Lower lobe of right lung (tissue), 2 donors: ENCODE results near the gene JAKMIP2. TPM values are rescaled to one million over a fixed set of nuclear protein-coding genes. Genes with fewer than 3 reads are reported as not detected.

Experiments used
- ATAC-seq, 2 donors: fragments of 200-7000 bp; cut with Tn5 transposase; one replicate each; pipeline ENCODE4 v1.9.1; 2020 to 2022; ENCODE audit warnings: mild to moderate bottlenecking in 2 of 2, moderate library complexity in 2 of 2
- DNase-seq: peaks from one replicate; pipeline ENCODE4 v3.0.0-alpha.2; 2020
- H3K27ac ChIP-seq: fragments of 200-600 bp; one replicate; pipeline ENCODE4 v1.8.0; 2022
- H3K27me3 ChIP-seq: fragments of 200-600 bp; one replicate; pipeline ENCODE4 v1.8.0; 2022; ENCODE audit warnings: low read depth
- H3K36me3 ChIP-seq: fragments of 200-600 bp; one replicate; pipeline ENCODE4 v1.8.0; 2022; ENCODE audit warnings: mild to moderate bottlenecking
- H3K4me1 ChIP-seq: fragments of 200-600 bp; one replicate; pipeline ENCODE4 v1.8.0; 2022
- H3K4me3 ChIP-seq: fragments of 200-600 bp; one replicate; pipeline ENCODE4 v1.8.0; 2022; ENCODE audit warnings: mild to moderate bottlenecking
- H3K9me3 ChIP-seq: fragments of 200-600 bp; one replicate; pipeline ENCODE4 v1.8.0; 2022
- intact Hi-C: fragments of 100-400 bp; cut with DNase I; formaldehyde crosslinking; loops from one replicate; pipeline ENCODE4 v1.11.0; 2022
- total RNA-seq: library from RNA; stranded (reverse); fragmentation: NEBNext Ultra II Directional; extraction: Animal tissue kit (Norgen Biotek cat#: 25700); gene quantifications from one replicate; pipeline ENCODE4 v1.2.1, GENCODE V29; 2021
- TF ChIP-seq, protein P1 (sequence below): fragments of 200-600 bp; IDR thresholded peaks from one replicate; pipeline ENCODE4 v1.8.0; 2022; ENCODE audit warnings: antibody characterized with exemption, mild to moderate bottlenecking
- donor health status: DM: no; HTN: yes; CAD: no; lungs with severe emphysema.

JAKMIP2 gene
- total RNA-seq, 1 donor from 2014 or later: 8.3 TPM

DNA sequence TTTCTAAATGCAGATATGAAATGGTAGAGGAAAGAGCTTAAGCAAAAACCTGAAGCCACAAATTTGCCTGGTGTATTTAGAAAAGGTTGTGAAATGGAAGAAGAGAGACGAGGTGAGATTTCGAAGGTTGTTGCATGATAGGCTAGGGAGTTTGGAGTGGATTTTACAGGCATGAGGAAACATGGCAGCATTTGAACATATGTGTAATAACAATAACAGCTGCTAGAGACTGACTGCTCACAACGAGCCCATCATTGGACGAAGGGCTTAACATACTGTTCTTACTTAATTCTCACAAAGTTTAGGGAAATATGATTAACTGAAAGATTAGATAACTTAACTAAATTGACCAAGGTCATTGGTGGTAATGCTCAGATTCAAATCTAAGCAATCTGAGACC is 108.1 kb downstream of the JAKMIP2 start:
- Histone ChIP-seq H3K9me3 (no peaks in the 10 kb centered on the region), H3K27ac (no peak overlapping the region), H3K27me3 (no peaks in the 10 kb centered on the region), H3K4me3 (no peak overlapping the region), H3K36me3 (no peaks in the 10 kb centered on the region), H3K4me1 (no peaks in the 10 kb centered on the region)
- TF ChIP-seq, protein P1, sequence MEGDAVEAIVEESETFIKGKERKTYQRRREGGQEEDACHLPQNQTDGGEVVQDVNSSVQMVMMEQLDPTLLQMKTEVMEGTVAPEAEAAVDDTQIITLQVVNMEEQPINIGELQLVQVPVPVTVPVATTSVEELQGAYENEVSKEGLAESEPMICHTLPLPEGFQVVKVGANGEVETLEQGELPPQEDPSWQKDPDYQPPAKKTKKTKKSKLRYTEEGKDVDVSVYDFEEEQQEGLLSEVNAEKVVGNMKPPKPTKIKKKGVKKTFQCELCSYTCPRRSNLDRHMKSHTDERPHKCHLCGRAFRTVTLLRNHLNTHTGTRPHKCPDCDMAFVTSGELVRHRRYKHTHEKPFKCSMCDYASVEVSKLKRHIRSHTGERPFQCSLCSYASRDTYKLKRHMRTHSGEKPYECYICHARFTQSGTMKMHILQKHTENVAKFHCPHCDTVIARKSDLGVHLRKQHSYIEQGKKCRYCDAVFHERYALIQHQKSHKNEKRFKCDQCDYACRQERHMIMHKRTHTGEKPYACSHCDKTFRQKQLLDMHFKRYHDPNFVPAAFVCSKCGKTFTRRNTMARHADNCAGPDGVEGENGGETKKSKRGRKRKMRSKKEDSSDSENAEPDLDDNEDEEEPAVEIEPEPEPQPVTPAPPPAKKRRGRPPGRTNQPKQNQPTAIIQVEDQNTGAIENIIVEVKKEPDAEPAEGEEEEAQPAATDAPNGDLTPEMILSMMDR: no peak
- intact Hi-C loops: no loop called here
- DNase-seq: no peak
- no peak for ATAC-seq

DNA sequence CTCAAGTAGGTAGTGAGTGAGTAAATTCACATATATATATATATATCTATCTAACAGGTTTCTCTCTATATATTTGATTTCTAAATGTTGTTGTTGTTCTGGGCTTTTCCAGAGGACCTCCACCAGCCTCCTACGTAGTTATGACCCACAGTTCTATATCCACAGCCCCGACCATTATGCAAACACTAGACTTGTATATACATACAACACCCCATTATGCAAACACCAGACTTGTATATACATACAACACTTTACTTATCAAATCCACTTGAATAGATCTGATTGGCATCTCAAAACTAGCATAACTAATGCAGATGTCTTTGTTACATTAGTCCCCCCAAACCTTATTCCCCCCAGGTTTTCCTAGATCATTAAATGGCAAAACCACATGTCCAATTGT is 108.7 kb downstream of the JAKMIP2 start:
- intact Hi-C loops: no loop called here
- ATAC-seq (no peak), DNase-seq (no peak)

DNA sequence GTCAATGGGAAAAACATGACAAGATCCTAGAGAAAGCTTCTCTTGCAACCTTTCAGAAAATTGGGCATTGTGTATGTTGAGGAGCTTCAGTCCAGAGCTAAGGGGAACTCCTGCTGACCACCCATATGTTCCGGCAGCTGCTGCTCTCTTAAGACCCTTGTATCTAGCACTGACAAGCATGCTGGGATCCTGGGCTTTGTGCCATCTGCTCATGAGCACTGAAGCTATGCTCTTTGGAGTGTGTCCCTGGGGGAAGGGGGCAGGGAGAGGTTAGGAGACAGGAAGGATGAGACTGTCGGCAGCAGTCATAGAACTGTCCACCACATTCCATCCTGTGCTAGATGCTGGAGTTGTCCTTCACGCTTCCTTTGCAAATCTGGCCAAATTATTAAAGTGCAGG is 109.3 kb downstream of the JAKMIP2 start:
- no peaks in the 10 kb centered on the region for H3K36me3 ChIP-seq
- H3K27ac ChIP-seq: no peak overlapping the region
- no peak overlapping the region for H3K4me3 ChIP-seq
- H3K4me1 ChIP-seq: no peaks in the 10 kb centered on the region
- TF ChIP-seq, protein P1: no peak
- DNase-seq (no peak), ATAC-seq (no peak)
- no peaks in the 10 kb centered on the region for H3K9me3 ChIP-seq
- H3K27me3 ChIP-seq: no peaks in the 10 kb centered on the region
- intact Hi-C loops: no loop called here

More for the DNA sequence above, 108.7 kb downstream of the JAKMIP2 start:
- Histone ChIP-seq H3K27me3 (no peaks in the 10 kb centered on the region), H3K36me3 (no peaks in the 10 kb centered on the region), H3K27ac (no peak overlapping the region), H3K4me1 (no peaks in the 10 kb centered on the region), H3K9me3 (no peaks in the 10 kb centered on the region), H3K4me3 (no peak overlapping the region)
- TF ChIP-seq, protein P1: no peak

DNA sequence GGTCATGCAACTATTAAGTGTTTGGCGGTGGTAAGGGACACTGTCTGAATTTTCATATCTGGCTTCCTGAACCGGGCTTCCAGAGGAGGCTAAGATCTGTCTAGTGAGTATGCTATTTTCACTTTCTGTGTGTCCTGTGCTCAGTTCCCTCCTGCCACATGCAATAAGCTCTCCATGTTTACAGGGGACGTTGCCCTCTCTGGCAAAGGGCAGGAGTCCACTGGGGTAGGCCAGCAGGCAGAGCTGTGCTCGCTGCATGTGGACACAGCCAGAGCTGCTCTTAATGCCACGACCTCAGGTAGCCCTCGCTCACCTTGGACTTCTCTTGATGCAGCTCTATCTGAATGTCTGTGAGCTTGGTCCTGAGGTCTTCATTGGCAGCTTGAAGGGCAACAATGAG is 111.2 kb downstream of the JAKMIP2 start:
- Histone ChIP-seq H3K27ac (no peak overlapping the region), H3K9me3 (no peaks in the 10 kb centered on the region), H3K36me3 (no peaks in the 10 kb centered on the region), H3K4me3 (no peak overlapping the region), H3K27me3 (no peaks in the 10 kb centered on the region), H3K4me1 (no peaks in the 10 kb centered on the region)
- DNase-seq: no peak
- no peak for ATAC-seq
- intact Hi-C loops: no loop called here
- TF ChIP-seq, protein P1: no peak

DNA sequence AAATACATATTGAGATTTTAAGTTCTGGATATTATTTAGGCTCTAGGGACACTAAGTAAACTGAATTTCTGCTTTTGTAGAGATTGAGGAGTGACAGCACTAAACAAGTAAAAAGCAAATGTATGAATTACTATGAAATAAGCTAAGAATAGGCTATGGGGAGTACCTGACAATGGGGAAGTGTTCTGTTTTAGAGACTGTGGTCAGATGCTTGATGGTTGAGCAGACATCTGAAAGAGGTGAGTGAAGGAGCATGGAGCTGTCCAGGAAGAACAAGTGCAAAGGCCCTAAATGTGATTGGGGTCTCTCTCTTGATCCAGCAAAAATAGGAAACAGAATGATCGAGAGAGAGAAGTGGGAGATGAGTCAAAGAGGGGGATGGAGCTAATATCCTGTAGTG is 111.7 kb downstream of the JAKMIP2 start:
- TF ChIP-seq, protein P1: no peak
- Histone ChIP-seq H3K9me3 (no peaks in the 10 kb centered on the region), H3K27ac (no peak overlapping the region), H3K36me3 (no peaks in the 10 kb centered on the region), H3K4me1 (no peaks in the 10 kb centered on the region), H3K27me3 (no peaks in the 10 kb centered on the region), H3K4me3 (no peak overlapping the region)
- intact Hi-C loops: no loop called here
- DNase-seq (no peak), ATAC-seq (no peak)
